Measurements from ENCODE around the gene RNPS1.

The RNPS1 gene

GRCh38 chr16:2297506-2297860, 29.6 kb upstream of the RNPS1 start:
- no peak overlapping the region for H3K27ac ChIP-seq
- TF ChIP-seq ZFX (IDR thresholded peaks at IDR 0.05; ENCODE audit: borderline replicate concordance) (no peak), CTCF (IDR thresholded peaks at IDR 0.05) (no peak)

- H3K27ac ChIP-seq: no peak overlapping the region
- no peak for TF ChIP-seq ZFX (IDR thresholded peaks at IDR 0.05; ENCODE audit: borderline replicate concordance)
- peak; percentile 48 for TF ChIP-seq CTCF (IDR thresholded peaks at IDR 0.05)
Observed at GRCh38 chr16:2296661-2297505, 29.0 kb upstream of the RNPS1 start.

- TF ChIP-seq CTCF (IDR thresholded peaks at IDR 0.05): no peak
- TF ChIP-seq ZFX (IDR thresholded peaks at IDR 0.05; ENCODE audit: borderline replicate concordance): no peak
- H3K27ac ChIP-seq: no peak overlapping the region
Observed at GRCh38 chr16:2295056-2295798, 27.3 kb upstream of the RNPS1 start.

GRCh38 chr16:2292221-2292620, 24.3 kb upstream of the RNPS1 start:
- TF ChIP-seq CTCF (IDR thresholded peaks at IDR 0.05) (no peak), ZFX (IDR thresholded peaks at IDR 0.05; ENCODE audit: borderline replicate concordance) (no peak)
- no peak overlapping the region for H3K27ac ChIP-seq

- TF ChIP-seq ZFX (IDR thresholded peaks at IDR 0.05; ENCODE audit: borderline replicate concordance): no peak
- no peak for TF ChIP-seq CTCF (IDR thresholded peaks at IDR 0.05)
- H3K27ac ChIP-seq: no peak overlapping the region
Observed at GRCh38 chr16:2289282-2289681, 21.4 kb upstream of the RNPS1 start.

- H3K27ac ChIP-seq: no peak overlapping the region
- TF ChIP-seq CTCF (IDR thresholded peaks at IDR 0.05): no peak
- no peak for TF ChIP-seq ZFX (IDR thresholded peaks at IDR 0.05; ENCODE audit: borderline replicate concordance)
Observed at GRCh38 chr16:2288726-2289125, 20.8 kb upstream of the RNPS1 start.

All from 22Rv1 (cell line).